ENCODE results near the gene TCF7. TPM values are rescaled to one million over a fixed set of nuclear protein-coding genes. Genes with fewer than 3 reads are reported as not detected.

Gene TCF7
- total and polyA plus RNA-seq, 2 of the 13 experiments (the other 11 are each of a cell fraction or from before 2014, with no cell fraction given), result 6.3 to 6.8 TPM

- TF ChIP-seq THAP8 (CRISPR knock-in tag; IDR thresholded peaks at IDR 0.05; ENCODE audit: borderline replicate concordance), result no peak
- TF ChIP-seq RFX1 (IDR thresholded peaks at IDR 0.05), result no peak
- no peak for TF ChIP-seq LBX2 (CRISPR knock-in tag; IDR thresholded peaks at IDR 0.05; ENCODE audit: borderline replicate concordance)
- no peak for TF ChIP-seq HOXD1 (CRISPR knock-in tag; IDR thresholded peaks at IDR 0.05)
- TF ChIP-seq TCF12 (IDR thresholded peaks at IDR 0.05), result no peak
- TF ChIP-seq TCF12 (CRISPR knock-in tag; IDR thresholded peaks at IDR 0.05), result no peak
- peak; percentile 41; the same call in 1 of the 2 replicates for TF ChIP-seq CTCF (CRISPR knock-in tag; IDR thresholded peaks at IDR 0.05)
- TF ChIP-seq KDM2A (CRISPR knock-in tag; IDR thresholded peaks at IDR 0.05; ENCODE audit: borderline replicate concordance, low read depth), result no peak
- TF ChIP-seq SMC3 (IDR thresholded peaks at IDR 0.05; ENCODE audit: low read length), result 0 out of 2 replicates have a peak, but pooled peaks have one; percentile 18
- TF ChIP-seq NR2C2 (CRISPR knock-in tag; IDR thresholded peaks at IDR 0.05; ENCODE audit: borderline replicate concordance), result no peak
- no peak for TF ChIP-seq GABPA (IDR thresholded peaks at IDR 0.05; ENCODE audit: low read depth, low read length)
- no peak for TF ChIP-seq GABPA (CRISPR knock-in tag; IDR thresholded peaks at IDR 0.05; ENCODE audit: low read depth)
- TF ChIP-seq ZNF572 (CRISPR knock-in tag; IDR thresholded peaks at IDR 0.05), result no peak
- TF ChIP-seq CBFB (CRISPR knock-in tag; IDR thresholded peaks at IDR 0.05), result no peak
- peak; percentile 49 for TF ChIP-seq STAG1 (CRISPR knock-in tag; IDR thresholded peaks at IDR 0.05)
- no peak for TF ChIP-seq ZFY (CRISPR knock-in tag; IDR thresholded peaks at IDR 0.05)
- ATAC-seq, result peak; percentile 3; the same call in 1 of the 3 replicates
- Histone ChIP-seq H3K4me3 (replicated peaks in 1 of 3; ENCODE audit: insufficient read depth in 1 of 3, low read depth in 2 of 3, low read length in 3 of 3) (no peak overlapping the region), H3K27ac (ENCODE audit: extremely low read length, insufficient read depth, low read length) (no peak overlapping the region), H2AFZ (ENCODE audit: low read length) (no peak overlapping the region), H3K27me3 (ENCODE audit: control insufficient read depth in 1 of 2, insufficient read depth in 2 of 2, low read length in 2 of 2) (no peaks in the 10 kb centered on the region), H3K4me1 (ENCODE audit: insufficient read depth, low read length) (peaks cover 24% of the 10 kb centered on the region), H4K20me1 (ENCODE audit: insufficient read depth, low read length) (peaks cover 24% of the 10 kb centered on the region), H3K9ac (ENCODE audit: insufficient read depth, low read depth, low read length) (no peak overlapping the region), H3K79me2 (ENCODE audit: insufficient read depth, low read length) (no peaks in the 10 kb centered on the region), H3K36me3 (replicated peaks in 1 of 2; ENCODE audit: control insufficient read depth in 1 of 2, insufficient read depth in 2 of 2, low read length in 2 of 2) (peaks cover 27 to 75% of the 10 kb centered on the region in 2 experiments), H3K9me3 (ENCODE audit: low read length) (no peaks in the 10 kb centered on the region), H3K4me2 (ENCODE audit: low read depth, low read length) (no peak overlapping the region)
- no peak for FAIRE-seq
- CTCF ChIA-PET (ENCODE audit: low intra/inter-chr PET ratio, low total read pairs), result interaction anchor here (1.5 to 5.0 kb wide), 2 partner anchors 40 to 102 kb away, joined by 8 to 71 read pairs; no protein-coding TSS in a partner anchor
- 95% methylated on average over 9 of the region's 9 CpGs for WGBS (ENCODE audit: low lambda C conversion rate)
- no TSS peak for BruUV-seq (replicated peaks)
- intact Hi-C loops (cut with micrococcal nuclease; ENCODE audit: unreplicated experiment) (no loop called here), in situ Hi-C loops (cut with HindIII; ENCODE audit: extremely low pct_ligation_motif_present, low pct_unique_long_range_greater_than_20kb) (no loop called here)
- DNase-seq (ENCODE audit: low spot score), result no peak
- POLR2A ChIA-PET, result interaction anchor here (1.0 to 4.4 kb wide), 7 partner anchors 8 to 120 kb away, joined by 3 to 31 read pairs (median 4); partner anchors contain the start of gene TCF7
Measured at GRCh38 chr5:134141331-134142050, 27.0 kb downstream of the TCF7 start.

Data from HepG2 (cell line).